NCI-H446 treated with DMSO at 0.1 percent for 48 hours (cell line): ENCODE data around the gene DDI1.
"Not testable (repeated sequence)": the region's sequence is repeated elsewhere in the genome, so short reads cannot be mapped to it uniquely, and the experiment has no call there.

ENCODE experiments used
- DNase-seq: peaks from one replicate; lab custom pipeline; 2025; lab: John Stamatoyannopoulos, UW

DDI1 gene

GRCh38 chr11:104041792-104042191 is 5.4 kb downstream of the DDI1 start:
- no peak for DNase-seq

GRCh38 chr11:104043142-104043541 is 6.7 kb downstream of the DDI1 start:
- DNase-seq = no peak

- DNase-seq = no peak
Measured at GRCh38 chr11:104043678-104044239, 7.3 kb downstream of the DDI1 start.

- DNase-seq = no peak
Measured at GRCh38 chr11:104046331-104046730, 9.9 kb downstream of the DDI1 start.

- not testable (repeated sequence) for DNase-seq
Measured at GRCh38 chr11:104046858-104047257, 10.4 kb downstream of the DDI1 start.

GRCh38 chr11:104049116-104049515 is 12.7 kb downstream of the DDI1 start:
- DNase-seq = no peak

- DNase-seq = no peak
Measured at GRCh38 chr11:104051778-104052177, 15.3 kb downstream of the DDI1 start.

GRCh38 chr11:104053743-104054478 is 17.5 kb downstream of the DDI1 start:
- DNase-seq = no peak

GRCh38 chr11:104054911-104055529 is 18.6 kb downstream of the DDI1 start:
- DNase-seq = no peak

GRCh38 chr11:104055596-104055995 is 19.2 kb downstream of the DDI1 start:
- DNase-seq = no peak

GRCh38 chr11:104057908-104058307 is 21.5 kb downstream of the DDI1 start:
- DNase-seq = no peak

- DNase-seq = no peak
Measured at GRCh38 chr11:104058680-104059079, 22.2 kb downstream of the DDI1 start.

- DNase-seq = no peak
Measured at GRCh38 chr11:104060004-104060794, 23.8 kb downstream of the DDI1 start.

GRCh38 chr11:104060820-104061219 is 24.4 kb downstream of the DDI1 start:
- DNase-seq = no peak

GRCh38 chr11:104061853-104062521 is 25.5 kb downstream of the DDI1 start:
- DNase-seq = no peak

GRCh38 chr11:104064034-104064630 is 27.7 kb downstream of the DDI1 start:
- DNase-seq = no peak

- DNase-seq = no peak
Measured at GRCh38 chr11:104067534-104067933, 31.1 kb downstream of the DDI1 start.

- DNase-seq = no peak
Measured at GRCh38 chr11:104073950-104074705, 37.7 kb downstream of the DDI1 start.

- no peak for DNase-seq
Measured at GRCh38 chr11:104075091-104075490, 38.7 kb downstream of the DDI1 start.

- no peak for DNase-seq
Measured at GRCh38 chr11:104075706-104076105, 39.3 kb downstream of the DDI1 start.

- DNase-seq = no peak
Measured at GRCh38 chr11:104076455-104076854, 40.0 kb downstream of the DDI1 start.
